ENCODE data around the gene PTPRU.

PTPRU gene

GRCh38 chr1:29233693-29234092 lies 2.6 kb upstream of the PTPRU start:
- TF ChIP-seq GATA3 (IDR thresholded peaks at IDR 0.05; ENCODE audit: low read depth, low read length) (no peak), GATA2 (IDR thresholded peaks at IDR 0.05; ENCODE audit: low read depth, low read length) (no peak)

GRCh38 chr1:29234471-29234870 lies 1.9 kb upstream of the PTPRU start:
- no peak for TF ChIP-seq GATA2 (IDR thresholded peaks at IDR 0.05; ENCODE audit: low read depth, low read length)
- TF ChIP-seq GATA3 (IDR thresholded peaks at IDR 0.05; ENCODE audit: low read depth, low read length) = no peak

- TF ChIP-seq GATA3 (IDR thresholded peaks at IDR 0.05; ENCODE audit: low read depth, low read length) (no peak), GATA2 (IDR thresholded peaks at IDR 0.05; ENCODE audit: low read depth, low read length) (no peak)
These were observed 398 bp downstream of the PTPRU start for GRCh38 chr1:29236712-29237128.

GRCh38 chr1:29237129-29237821 lies 953 bp downstream of the PTPRU start:
- no peak for TF ChIP-seq GATA3 (IDR thresholded peaks at IDR 0.05; ENCODE audit: low read depth, low read length)
- no peak for TF ChIP-seq GATA2 (IDR thresholded peaks at IDR 0.05; ENCODE audit: low read depth, low read length)

GRCh38 chr1:29237852-29238619 lies 1.7 kb downstream of the PTPRU start:
- TF ChIP-seq GATA3 (IDR thresholded peaks at IDR 0.05; ENCODE audit: low read depth, low read length) (no peak), GATA2 (IDR thresholded peaks at IDR 0.05; ENCODE audit: low read depth, low read length) (no peak)

- TF ChIP-seq GATA3 (IDR thresholded peaks at IDR 0.05; ENCODE audit: low read depth, low read length) (no peak), GATA2 (IDR thresholded peaks at IDR 0.05; ENCODE audit: low read depth, low read length) (no peak)
These were observed 2.3 kb downstream of the PTPRU start for GRCh38 chr1:29238620-29239002.

- TF ChIP-seq GATA3 (IDR thresholded peaks at IDR 0.05; ENCODE audit: low read depth, low read length) (no peak), GATA2 (IDR thresholded peaks at IDR 0.05; ENCODE audit: low read depth, low read length) (no peak)
These were observed 2.8 kb downstream of the PTPRU start for GRCh38 chr1:29239142-29239541.

GRCh38 chr1:29240400-29240837 lies 4.1 kb downstream of the PTPRU start:
- TF ChIP-seq GATA3 (IDR thresholded peaks at IDR 0.05; ENCODE audit: low read depth, low read length) = no peak
- TF ChIP-seq GATA2 (IDR thresholded peaks at IDR 0.05; ENCODE audit: low read depth, low read length) = no peak

GRCh38 chr1:29240986-29241385 lies 4.7 kb downstream of the PTPRU start:
- no peak for TF ChIP-seq GATA2 (IDR thresholded peaks at IDR 0.05; ENCODE audit: low read depth, low read length)
- TF ChIP-seq GATA3 (IDR thresholded peaks at IDR 0.05; ENCODE audit: low read depth, low read length) = no peak

GRCh38 chr1:29243023-29243870 lies 6.9 kb downstream of the PTPRU start:
- TF ChIP-seq GATA3 (IDR thresholded peaks at IDR 0.05; ENCODE audit: low read depth, low read length) = no peak
- TF ChIP-seq GATA2 (IDR thresholded peaks at IDR 0.05; ENCODE audit: low read depth, low read length) = no peak

- no peak for TF ChIP-seq GATA3 (IDR thresholded peaks at IDR 0.05; ENCODE audit: low read depth, low read length)
- no peak for TF ChIP-seq GATA2 (IDR thresholded peaks at IDR 0.05; ENCODE audit: low read depth, low read length)
These were observed 7.5 kb downstream of the PTPRU start for GRCh38 chr1:29243871-29244200.

- no peak for TF ChIP-seq GATA2 (IDR thresholded peaks at IDR 0.05; ENCODE audit: low read depth, low read length)
- TF ChIP-seq GATA3 (IDR thresholded peaks at IDR 0.05; ENCODE audit: low read depth, low read length) = no peak
These were observed 8.9 kb downstream of the PTPRU start for GRCh38 chr1:29245261-29245660.

GRCh38 chr1:29245876-29246275 lies 9.6 kb downstream of the PTPRU start:
- TF ChIP-seq GATA2 (IDR thresholded peaks at IDR 0.05; ENCODE audit: low read depth, low read length) = no peak
- no peak for TF ChIP-seq GATA3 (IDR thresholded peaks at IDR 0.05; ENCODE audit: low read depth, low read length)

- TF ChIP-seq GATA2 (IDR thresholded peaks at IDR 0.05; ENCODE audit: low read depth, low read length) = no peak
- TF ChIP-seq GATA3 (IDR thresholded peaks at IDR 0.05; ENCODE audit: low read depth, low read length) = no peak
These were observed 10.7 kb downstream of the PTPRU start for GRCh38 chr1:29247044-29247443.
